ENCODE measurements around the gene IL23R. TPM values are rescaled to one million over a fixed set of nuclear protein-coding genes. Genes with fewer than 3 reads are reported as not detected.
A peak's percentile ranks its signal among the peaks of the same experiment; 100 is the strongest.

IL23R gene
- total RNA-seq, 2 experiments from 2014 or later: 12.2 to 14.9 TPM

GRCh38 chr1:67173988-67174387, 7.7 kb downstream of the IL23R start:
- Mint-ChIP-seq H3K27me3 (ENCODE audit: low read depth) (no peaks in the 10 kb centered on the region), H3K4me3 (peak overlapping the region; percentile 47), H3K9me3 (peaks cover 4% of the 10 kb centered on the region), H3K36me3 (ENCODE audit: low read depth) (peaks cover 62% of the 10 kb centered on the region), H3K27ac (peak overlapping the region; percentile 99), H3K4me1 (ENCODE audit: low read depth) (peaks cover 79% of the 10 kb centered on the region)
- intact Hi-C loops (cut with micrococcal nuclease): loop anchor here (1.0 to 5.0 kb wide), 7 partner anchors 8 to 991 kb away; partner anchors contain the start of genes IL23R and SERBP1
- CTCF ChIA-PET: interaction anchor here (1.3 kb wide), 1 partner anchor 24 kb away, joined by 3 read pairs; no protein-coding TSS in a partner anchor
- no peak for DNase-seq

GRCh38 chr1:67174716-67175284, 8.5 kb downstream of the IL23R start:
- intact Hi-C loops (cut with micrococcal nuclease): loop anchor here (1.0 to 5.0 kb wide), 7 partner anchors 8 to 842 kb away; partner anchors contain the start of genes IL23R and SERBP1
- Mint-ChIP-seq H3K4me1 (ENCODE audit: low read depth) (peaks cover 81% of the 10 kb centered on the region), H3K27me3 (ENCODE audit: low read depth) (no peaks in the 10 kb centered on the region), H3K27ac (peak overlapping the region; percentile 99), H3K9me3 (peaks cover 10% of the 10 kb centered on the region), H3K4me3 (peak overlapping the region; percentile 7), H3K36me3 (ENCODE audit: low read depth) (peaks cover 63% of the 10 kb centered on the region)
- DNase-seq: peak; percentile 63
- CTCF ChIA-PET: interaction anchor here (0.6 to 1.3 kb wide), 4 partner anchors 25 to 638 kb away, joined by 3 read pairs; no protein-coding TSS in a partner anchor

DNA sequence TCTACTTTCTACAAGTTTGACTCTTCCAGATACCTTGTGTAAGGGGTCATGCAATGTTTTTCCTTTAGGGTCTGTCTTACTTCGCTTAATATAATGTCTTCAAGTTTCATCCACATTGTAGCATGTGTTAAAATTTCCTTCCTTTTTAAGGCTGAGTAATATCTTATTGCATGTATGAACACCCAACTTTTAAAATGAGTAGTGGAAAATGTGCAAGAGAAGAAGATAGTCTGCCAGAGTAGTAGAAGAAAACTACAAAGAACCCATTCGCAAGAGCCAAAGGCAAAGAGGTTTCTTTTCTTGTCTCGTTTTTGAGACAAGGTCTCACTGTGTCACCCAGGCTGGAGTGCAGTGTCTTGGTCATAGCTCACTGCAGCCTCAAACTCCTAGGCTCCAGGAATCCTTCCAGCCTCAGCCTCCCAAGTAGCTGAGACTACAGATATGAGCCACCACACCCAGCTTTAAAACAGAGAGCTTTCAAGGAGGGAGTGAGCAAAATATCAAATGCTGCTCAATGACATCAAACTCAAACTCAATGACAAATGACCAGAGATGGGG, 9.4 kb downstream of the IL23R start:
- peak overlapping the region; percentile 10 for H3K4me3 Mint-ChIP-seq
- intact Hi-C loops (cut with micrococcal nuclease): loop anchor here (1.0 to 2.0 kb wide), 3 partner anchors 33 to 801 kb away; no protein-coding TSS in a partner anchor
- CTCF ChIA-PET: interaction anchor here (0.7 to 1.3 kb wide), 5 partner anchors 14 to 501 kb away, joined by 3 to 9 read pairs (median 3); no protein-coding TSS in a partner anchor

GRCh38 chr1:67184838-67185421, 18.7 kb downstream of the IL23R start:
- no peaks in the 10 kb centered on the region for H3K27me3 Mint-ChIP-seq (ENCODE audit: low read depth)
- H3K36me3 Mint-ChIP-seq (ENCODE audit: low read depth): peaks cover 44% of the 10 kb centered on the region
- H3K27ac Mint-ChIP-seq: no peak overlapping the region
- CTCF ChIA-PET: interaction anchor here (0.6 to 3.5 kb wide), 4 partner anchors 27 to 1570 kb away, joined by 3 to 12 read pairs (median 4); no protein-coding TSS in a partner anchor
- peaks cover 47% of the 10 kb centered on the region for H3K4me1 Mint-ChIP-seq (ENCODE audit: low read depth)
- no peak for DNase-seq
- H3K9me3 Mint-ChIP-seq: peaks cover 5% of the 10 kb centered on the region
- H3K4me3 Mint-ChIP-seq: no peak overlapping the region
- intact Hi-C loops (cut with micrococcal nuclease): no loop called here

More for the DNA sequence above, 9.4 kb downstream of the IL23R start:
- Mint-ChIP-seq H3K9me3 (peaks cover 12% of the 10 kb centered on the region), H3K4me1 (ENCODE audit: low read depth) (peaks cover 82% of the 10 kb centered on the region), H3K36me3 (ENCODE audit: low read depth) (peaks cover 61% of the 10 kb centered on the region), H3K27me3 (ENCODE audit: low read depth) (no peaks in the 10 kb centered on the region), H3K27ac (peak overlapping the region; percentile 99)
- DNase-seq: peak; percentile 54

DNA sequence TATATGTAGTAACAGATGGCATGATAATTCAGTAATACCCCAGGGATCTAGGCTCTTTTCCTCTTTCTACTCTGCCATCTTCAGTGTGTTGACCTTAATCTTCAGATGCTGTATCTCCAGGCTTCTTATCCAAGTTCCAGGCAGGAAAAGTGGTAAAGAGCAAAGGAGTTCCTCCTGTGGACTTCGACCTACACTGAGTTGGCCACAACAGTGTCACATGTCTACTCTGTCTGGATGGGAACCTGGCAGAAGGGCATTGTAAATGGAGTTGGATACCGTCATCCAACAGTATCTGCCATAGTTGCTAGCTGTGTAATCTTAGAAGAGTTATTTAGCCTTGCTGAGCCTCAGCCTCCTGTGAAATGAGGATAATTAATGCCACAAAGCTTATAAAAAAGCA, 21.9 kb downstream of the IL23R start:
- H3K4me3 Mint-ChIP-seq: peak overlapping the region; percentile 6
- peaks cover 26% of the 10 kb centered on the region for H3K4me1 Mint-ChIP-seq (ENCODE audit: low read depth)
- no peaks in the 10 kb centered on the region for H3K27me3 Mint-ChIP-seq (ENCODE audit: low read depth)
- DNase-seq: no peak
- intact Hi-C loops (cut with micrococcal nuclease): no loop called here
- CTCF ChIA-PET: interaction anchor here (1.6 kb wide), 1 partner anchor 25 kb away, joined by 4 read pairs; no protein-coding TSS in a partner anchor
- peaks cover 25% of the 10 kb centered on the region for H3K36me3 Mint-ChIP-seq (ENCODE audit: low read depth)
- H3K9me3 Mint-ChIP-seq: no peaks in the 10 kb centered on the region
- H3K27ac Mint-ChIP-seq: peak overlapping the region; percentile 75

DNA sequence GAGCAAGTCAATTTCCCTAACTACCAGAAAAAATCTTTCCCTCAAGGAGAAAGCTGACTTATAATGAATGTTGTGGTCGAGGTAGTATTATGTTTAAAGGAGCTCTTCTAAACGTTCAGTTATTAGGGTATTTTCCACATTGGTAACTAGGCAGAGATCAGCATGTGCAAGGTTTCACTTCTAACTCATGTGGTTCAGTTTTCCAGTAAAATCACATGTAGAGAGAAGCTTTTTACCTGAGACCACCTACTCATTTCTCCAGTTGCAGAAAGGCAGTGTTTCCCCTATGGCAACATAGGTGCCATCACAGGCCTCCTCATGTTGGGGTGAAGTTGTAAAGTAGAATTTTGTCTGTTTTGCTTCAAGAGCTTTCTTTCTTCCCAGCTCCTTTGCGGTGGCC, 23.7 kb downstream of the IL23R start:
- CTCF ChIA-PET: interaction anchor here (1.0 to 3.3 kb wide), 6 partner anchors 18 to 40 kb away, joined by 3 to 84 read pairs (median 6); no protein-coding TSS in a partner anchor
- Mint-ChIP-seq H3K9me3 (no peaks in the 10 kb centered on the region), H3K4me1 (ENCODE audit: low read depth) (peaks cover 39% of the 10 kb centered on the region), H3K27ac (no peak overlapping the region), H3K27me3 (ENCODE audit: low read depth) (no peaks in the 10 kb centered on the region), H3K4me3 (no peak overlapping the region), H3K36me3 (ENCODE audit: low read depth) (peaks cover 21% of the 10 kb centered on the region)
- intact Hi-C loops (cut with micrococcal nuclease): loop anchor here (1.0 to 5.0 kb wide), 6 partner anchors 84 to 858 kb away; partner anchors contain the start of genes GADD45A and SLC35D1
- DNase-seq: peak; percentile 62

- intact Hi-C loops (cut with micrococcal nuclease): loop anchor here (1.0 to 5.0 kb wide), 6 partner anchors 84 to 858 kb away; partner anchors contain the start of genes GADD45A and SLC35D1
- Mint-ChIP-seq H3K4me3 (no peak overlapping the region), H3K4me1 (ENCODE audit: low read depth) (peaks cover 41% of the 10 kb centered on the region), H3K9me3 (no peaks in the 10 kb centered on the region), H3K27me3 (ENCODE audit: low read depth) (no peaks in the 10 kb centered on the region), H3K36me3 (ENCODE audit: low read depth) (peaks cover 18% of the 10 kb centered on the region), H3K27ac (no peak overlapping the region)
- DNase-seq: no peak
- CTCF ChIA-PET: interaction anchor here (0.6 to 3.3 kb wide), 7 partner anchors 18 to 142 kb away, joined by 3 to 84 read pairs (median 6); no protein-coding TSS in a partner anchor
These were observed 24.2 kb downstream of the IL23R start for GRCh38 chr1:67190410-67190809.

- Mint-ChIP-seq H3K27ac (no peak overlapping the region), H3K9me3 (no peaks in the 10 kb centered on the region), H3K36me3 (ENCODE audit: low read depth) (peaks cover 12% of the 10 kb centered on the region), H3K27me3 (ENCODE audit: low read depth) (no peaks in the 10 kb centered on the region), H3K4me1 (ENCODE audit: low read depth) (peaks cover 41% of the 10 kb centered on the region), H3K4me3 (no peak overlapping the region)
- CTCF ChIA-PET: interaction anchor here (0.6 to 3.3 kb wide), 6 partner anchors 19 to 149 kb away, joined by 3 to 84 read pairs (median 5); no protein-coding TSS in a partner anchor
- peak; percentile 52 for DNase-seq
- intact Hi-C loops (cut with micrococcal nuclease): loop anchor here (1.0 to 5.0 kb wide), 11 partner anchors 19 to 859 kb away; partner anchors contain the start of genes GADD45A and SLC35D1
These were observed 24.7 kb downstream of the IL23R start for GRCh38 chr1:67190942-67191341.

GRCh38 chr1:67191668-67192520, 25.6 kb downstream of the IL23R start:
- Mint-ChIP-seq H3K27me3 (ENCODE audit: low read depth) (no peaks in the 10 kb centered on the region), H3K4me3 (no peak overlapping the region), H3K4me1 (ENCODE audit: low read depth) (peaks cover 46% of the 10 kb centered on the region), H3K9me3 (no peaks in the 10 kb centered on the region), H3K36me3 (ENCODE audit: low read depth) (peaks cover 13% of the 10 kb centered on the region), H3K27ac (no peak overlapping the region)
- DNase-seq: peak; percentile 23
- intact Hi-C loops (cut with micrococcal nuclease): loop anchor here (1.0 to 5.0 kb wide), 8 partner anchors 20 to 860 kb away; partner anchors contain the start of genes GADD45A and SLC35D1
- CTCF ChIA-PET: interaction anchor here (0.9 to 3.3 kb wide), 5 partner anchors 21 to 309 kb away, joined by 3 to 84 read pairs (median 4); no protein-coding TSS in a partner anchor

DNA sequence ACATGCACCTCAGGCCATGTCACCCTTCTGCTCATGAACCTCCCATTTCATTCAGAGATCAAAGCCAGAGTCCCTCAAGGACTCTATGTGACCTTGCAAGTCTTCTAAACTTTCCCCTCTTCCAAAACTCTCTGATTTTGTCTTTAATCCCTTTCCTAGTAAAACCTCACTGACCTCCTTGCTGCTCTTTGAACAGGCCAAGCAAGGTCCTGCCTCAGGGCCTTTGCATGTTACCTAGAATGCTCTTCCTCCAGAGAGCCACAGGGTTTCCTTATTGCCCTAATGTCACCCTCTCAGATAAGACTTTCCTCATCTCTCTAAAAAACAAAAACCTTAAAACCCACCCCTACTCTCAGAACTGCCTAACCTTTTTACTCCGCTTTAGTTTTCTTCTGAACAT, 26.6 kb downstream of the IL23R start:
- DNase-seq: no peak
- intact Hi-C loops (cut with micrococcal nuclease): loop anchor here (5.0 kb wide), 2 partner anchors 141 to 861 kb away; partner anchors contain the start of gene SLC35D1
- Mint-ChIP-seq H3K4me3 (no peak overlapping the region), H3K9me3 (no peaks in the 10 kb centered on the region), H3K4me1 (ENCODE audit: low read depth) (peaks cover 46% of the 10 kb centered on the region), H3K27me3 (ENCODE audit: low read depth) (no peaks in the 10 kb centered on the region), H3K27ac (no peak overlapping the region), H3K36me3 (ENCODE audit: low read depth) (peaks cover 19% of the 10 kb centered on the region)
- CTCF ChIA-PET: interaction anchor here (5.3 kb wide), 1 partner anchor 19 kb away, joined by 72 read pairs; no protein-coding TSS in a partner anchor

- H3K36me3 Mint-ChIP-seq (ENCODE audit: low read depth): peaks cover 19% of the 10 kb centered on the region
- no peak for DNase-seq
- H3K27me3 Mint-ChIP-seq (ENCODE audit: low read depth): no peaks in the 10 kb centered on the region
- H3K27ac Mint-ChIP-seq: no peak overlapping the region
- H3K4me3 Mint-ChIP-seq: no peak overlapping the region
- intact Hi-C loops (cut with micrococcal nuclease): loop anchor here (1.0 to 5.0 kb wide), 5 partner anchors 18 to 861 kb away; partner anchors contain the start of gene SLC35D1
- H3K9me3 Mint-ChIP-seq: no peaks in the 10 kb centered on the region
- H3K4me1 Mint-ChIP-seq (ENCODE audit: low read depth): peaks cover 43% of the 10 kb centered on the region
- CTCF ChIA-PET: interaction anchor here (1.0 to 5.3 kb wide), 2 partner anchors 18 to 22 kb away, joined by 4 to 72 read pairs; no protein-coding TSS in a partner anchor
These were observed 27.4 kb downstream of the IL23R start for GRCh38 chr1:67193704-67194103.

Measured in activated naive CD4-positive, alpha-beta T cell treated with anti-CD3 and anti-CD28 coated beads for 36 hours (primary cell).